ENCODE results near the gene SERHL2. TPM values are rescaled to one million over a fixed set of nuclear protein-coding genes. Genes with fewer than 3 reads are reported as not detected.

SERHL2 gene
- total RNA-seq, 4 donors from 2014 or later = 0.84 to 13.4 (median 1.7) TPM; not detected in 1

- Histone ChIP-seq H3K4me1 (peaks cover 36 to 42% of the 10 kb centered on the region in 2 donors), H3K27me3 (no peaks in the 10 kb centered on the region), H3K27ac (peak overlapping the region; percentile 90 to 96 (median 94)), H3K9me3 (no peaks in the 10 kb centered on the region), H3K36me3 (peaks cover 0 to 11% of the 10 kb centered on the region in 2 donors), H3K4me3 (no peak overlapping the region)
- TF ChIP-seq CTCF (IDR thresholded peaks at IDR 0.05 in 4 of 5, conservative IDR thresholded peaks at IDR 0.05 in 1 of 5) (no peak), POLR2A (IDR thresholded peaks at IDR 0.05) (no peak)
- DNase-seq (no peak), ATAC-seq (no peak)
- intact Hi-C loops (cut with DNase I; ENCODE audit: low total_unique reads) = loop anchor here (10.0 kb wide), 1 partner anchor 83 kb away; no protein-coding TSS in a partner anchor
- in situ Hi-C loops (cut with MboI; ENCODE audit: low sequenced_read_pairs in 4 of 4) = no loop called here
These were observed 63.6 kb downstream of the SERHL2 start for GRCh38 chr22:42617155-42617983.

- intact Hi-C loops (cut with DNase I; ENCODE audit: low total_unique reads) = loop anchor here (10.0 kb wide), 1 partner anchor 85 kb away; no protein-coding TSS in a partner anchor
- in situ Hi-C loops (cut with MboI; ENCODE audit: low sequenced_read_pairs in 4 of 4) = no loop called here
These were observed 65.7 kb downstream of the SERHL2 start for GRCh38 chr22:42619261-42620063.

GRCh38 chr22:42620084-42620483 is 66.3 kb downstream of the SERHL2 start:
- ATAC-seq (no peak), DNase-seq (no peak)
- H3K27me3 ChIP-seq = no peaks in the 10 kb centered on the region
- peak overlapping the region; percentile 70 to 85 (median 79) for H3K27ac ChIP-seq
- H3K4me1 ChIP-seq = peaks cover 22 to 28% of the 10 kb centered on the region in 2 donors
- in situ Hi-C loops (cut with MboI; ENCODE audit: low sequenced_read_pairs in 4 of 4) (no loop called here), intact Hi-C loops (cut with DNase I; ENCODE audit: low total_unique reads) (no loop called here)
- peaks cover 0 to 37% of the 10 kb centered on the region in 2 donors for H3K36me3 ChIP-seq
- no peak for TF ChIP-seq POLR2A (IDR thresholded peaks at IDR 0.05)
- no peak for TF ChIP-seq CTCF (IDR thresholded peaks at IDR 0.05 in 4 of 5, conservative IDR thresholded peaks at IDR 0.05 in 1 of 5)
- no peaks in the 10 kb centered on the region for H3K9me3 ChIP-seq
- no peak overlapping the region for H3K4me3 ChIP-seq

More at GRCh38 chr22:42619261-42620063, 65.7 kb downstream of the SERHL2 start:
- Histone ChIP-seq H3K9me3 (no peaks in the 10 kb centered on the region), H3K27me3 (no peaks in the 10 kb centered on the region), H3K27ac (peak overlapping the region; percentile 70 to 85 (median 79)), H3K4me1 (peaks cover 22 to 28% of the 10 kb centered on the region in 2 donors), H3K4me3 (no peak overlapping the region), H3K36me3 (peaks cover 0 to 31% of the 10 kb centered on the region in 2 donors)
- no peak for ATAC-seq
- DNase-seq = no peak
- TF ChIP-seq CTCF (IDR thresholded peaks at IDR 0.05 in 4 of 5, conservative IDR thresholded peaks at IDR 0.05 in 1 of 5) (no peak), POLR2A (IDR thresholded peaks at IDR 0.05) (no peak)

GRCh38 chr22:42621505-42622002 is 67.8 kb downstream of the SERHL2 start:
- Histone ChIP-seq H3K27me3 (no peaks in the 10 kb centered on the region), H3K27ac (peak overlapping the region; percentile 70 to 85 (median 79)), H3K4me3 (no peak overlapping the region), H3K36me3 (peaks cover 0 to 52% of the 10 kb centered on the region in 2 donors), H3K9me3 (no peaks in the 10 kb centered on the region), H3K4me1 (peaks cover 16 to 17% of the 10 kb centered on the region in 2 donors)
- peak; percentile 89 to 94 (median 93) for TF ChIP-seq CTCF (IDR thresholded peaks at IDR 0.05 in 4 of 5, conservative IDR thresholded peaks at IDR 0.05 in 1 of 5)
- TF ChIP-seq POLR2A (IDR thresholded peaks at IDR 0.05) = no peak
- intact Hi-C loops (cut with DNase I; ENCODE audit: low total_unique reads) (no loop called here), in situ Hi-C loops (cut with MboI; ENCODE audit: low sequenced_read_pairs in 4 of 4) (no loop called here)
- ATAC-seq (peak; percentile 43 to 66), DNase-seq (peak in 1 of 2 donors; percentile 79)
